Stromal cell of bone marrow (primary cell): ENCODE data around the gene RHOG.

Experiments
- DNase-seq: peaks from one replicate; pipeline ENCODE4 v3.0.0-alpha.2; 2012; ENCODE audit warnings: low read depth

Gene RHOG

DNA sequence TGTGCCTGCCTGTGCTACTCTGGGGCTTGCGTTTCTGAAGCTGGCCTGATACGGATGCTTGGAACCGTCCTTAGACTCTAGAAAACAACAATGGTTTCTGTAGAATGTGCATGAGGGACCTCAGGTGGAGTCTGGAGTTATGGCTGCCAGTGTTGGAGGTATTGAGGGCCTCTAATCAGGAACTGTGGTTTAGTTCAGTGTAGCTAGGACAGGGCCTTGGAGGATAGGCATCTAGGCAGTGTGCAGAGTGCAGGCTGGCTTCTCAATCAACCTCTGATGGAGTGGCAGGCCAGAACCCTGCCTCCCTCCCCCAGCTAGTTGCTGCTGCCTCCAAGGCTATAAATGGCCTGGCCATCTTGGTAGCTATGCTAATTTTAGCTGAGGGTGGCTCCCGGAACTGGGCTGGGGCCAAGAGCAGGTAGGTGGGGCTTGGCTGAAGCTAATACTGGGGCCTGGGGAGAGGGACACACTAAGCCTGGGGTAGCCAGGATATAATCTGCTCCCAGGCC is 18.7 kb upstream of the RHOG start:
- DNase-seq = no peak

DNA sequence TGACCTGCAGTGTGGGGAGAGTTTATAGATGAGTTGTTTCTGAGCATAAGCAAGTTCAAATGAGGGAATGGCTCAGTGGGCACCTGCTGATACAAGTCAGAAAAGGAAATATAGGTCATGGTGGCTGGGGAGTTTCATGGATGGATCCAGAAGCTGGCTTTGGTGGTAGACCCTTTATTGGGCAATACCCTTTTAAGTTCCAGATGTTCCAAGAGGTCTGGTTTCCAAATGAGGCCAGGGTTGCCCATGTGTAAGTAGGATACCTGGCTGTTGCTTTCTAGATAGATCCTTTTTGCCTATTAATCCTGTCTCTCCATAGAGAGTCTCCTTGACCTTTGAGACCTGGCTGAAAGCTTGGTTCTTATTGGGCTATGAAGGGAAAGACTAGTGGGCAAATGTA is 16.9 kb upstream of the RHOG start:
- DNase-seq = no peak

DNA sequence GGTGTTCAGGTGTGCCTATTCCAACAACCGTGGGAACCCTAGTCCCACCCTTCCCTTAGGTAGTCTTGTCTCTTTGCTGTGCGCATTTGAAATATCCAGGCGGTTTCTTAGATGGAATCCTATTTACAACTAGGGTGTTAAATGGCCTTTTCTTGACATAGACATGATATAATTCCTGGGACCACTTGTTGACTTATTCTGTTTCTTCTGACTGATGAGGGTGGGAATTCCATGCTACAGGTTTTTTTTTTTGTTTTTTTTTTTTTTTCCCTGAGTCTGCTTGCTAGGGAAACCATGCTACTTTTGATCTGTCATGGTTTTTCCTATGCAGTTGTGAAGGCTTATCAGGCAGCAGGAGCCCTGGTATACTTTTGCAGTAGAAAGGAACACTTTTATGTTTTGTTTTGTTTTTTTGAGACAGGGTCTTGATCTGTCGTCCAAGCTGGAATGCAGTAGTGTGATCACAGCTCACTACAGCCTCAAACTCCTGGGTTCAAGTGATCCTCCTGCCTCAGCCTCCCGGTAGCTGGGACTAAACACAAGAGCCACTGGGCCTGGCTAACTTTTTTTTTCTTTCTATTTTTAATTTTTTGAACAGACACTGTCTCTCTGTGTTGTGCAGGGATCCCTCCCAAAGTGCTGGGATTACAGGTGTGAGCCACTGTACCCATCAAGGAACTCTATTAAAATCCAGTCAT is 16.2 kb upstream of the RHOG start:
- no peak for DNase-seq

DNA sequence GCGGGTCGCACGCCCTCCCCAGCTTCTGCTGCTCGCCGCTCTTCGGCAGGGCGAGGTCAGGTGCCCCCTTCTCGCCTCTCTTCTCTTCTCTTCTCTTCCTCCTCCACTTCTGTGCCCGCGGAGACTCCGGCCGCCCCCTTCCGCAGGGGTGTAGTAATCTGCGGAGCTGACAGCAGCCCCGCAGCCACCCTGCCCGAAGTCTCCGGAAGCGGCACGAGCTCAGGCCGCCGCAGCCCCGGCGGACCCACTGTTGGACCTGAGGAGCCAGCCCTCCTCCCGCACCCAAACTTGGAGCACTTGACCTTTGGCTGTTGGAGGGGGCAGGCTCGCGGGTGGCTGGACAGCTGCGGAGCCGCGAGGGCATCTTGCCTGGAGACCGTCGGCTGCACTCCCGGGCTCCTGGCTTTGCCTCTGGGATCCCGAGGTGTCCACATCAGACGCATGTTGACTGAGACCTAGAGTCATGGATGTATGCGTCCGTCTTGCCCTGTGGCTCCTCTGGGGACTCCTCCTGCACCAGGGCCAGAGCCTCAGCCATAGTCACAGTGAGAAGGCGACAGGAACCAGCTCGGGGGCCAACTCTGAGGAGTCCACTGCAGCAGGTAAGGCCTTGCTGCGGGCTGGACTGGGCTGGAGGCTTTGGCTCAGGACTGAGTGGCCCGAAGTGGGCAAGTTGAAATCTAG is 15.2 kb upstream of the RHOG start:
- DNase-seq = no peak

DNA sequence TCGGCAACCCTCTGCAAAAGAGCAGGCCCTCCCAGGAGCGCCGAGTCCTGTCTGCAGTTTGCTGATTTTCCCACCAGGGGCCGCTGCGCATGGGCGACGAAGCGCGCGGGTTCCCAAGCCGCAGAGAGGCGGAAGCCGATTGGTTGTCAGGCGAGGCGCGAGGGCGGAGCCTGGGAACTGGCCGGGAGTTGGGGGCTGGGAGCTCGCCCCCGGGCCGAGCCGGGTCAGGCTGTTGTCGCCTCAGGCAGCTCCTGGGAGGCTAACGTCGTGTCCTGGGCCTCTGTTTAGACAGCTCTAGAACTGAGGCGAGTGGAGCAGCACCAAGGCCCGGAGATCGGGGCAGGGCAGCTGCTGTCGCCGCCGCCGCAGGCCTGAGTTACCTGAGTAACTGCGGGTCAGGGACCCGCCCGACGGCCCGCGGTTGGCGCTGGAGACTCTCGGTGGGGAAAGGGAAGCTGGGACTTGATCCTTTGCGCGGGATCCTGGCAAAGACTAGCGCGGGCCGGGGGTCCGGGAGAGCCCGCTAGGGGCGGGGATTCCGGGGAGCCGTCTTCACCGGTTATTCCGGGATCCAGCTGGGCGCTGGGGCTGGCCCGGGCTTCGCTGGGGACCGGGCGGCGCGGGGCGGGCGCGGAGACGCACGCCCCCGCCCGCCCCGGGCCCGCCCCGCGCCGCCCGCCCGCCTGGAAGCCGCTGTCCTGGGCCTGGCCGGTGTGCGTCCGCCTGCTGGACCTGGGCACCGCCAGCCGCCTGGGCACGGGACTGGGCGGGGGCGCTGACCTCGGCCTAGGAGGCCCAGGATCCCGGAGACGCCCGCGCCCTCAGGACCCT is 14.4 kb upstream of the RHOG start, which contains the start of gene STIM1:
TSS of gene STIM1 (plus strand) at position 688 of the 831 bp plus-strand sequence. CDS start 607 bp downstream, outside the sequence.
- peak; percentile 80 for DNase-seq

DNA sequence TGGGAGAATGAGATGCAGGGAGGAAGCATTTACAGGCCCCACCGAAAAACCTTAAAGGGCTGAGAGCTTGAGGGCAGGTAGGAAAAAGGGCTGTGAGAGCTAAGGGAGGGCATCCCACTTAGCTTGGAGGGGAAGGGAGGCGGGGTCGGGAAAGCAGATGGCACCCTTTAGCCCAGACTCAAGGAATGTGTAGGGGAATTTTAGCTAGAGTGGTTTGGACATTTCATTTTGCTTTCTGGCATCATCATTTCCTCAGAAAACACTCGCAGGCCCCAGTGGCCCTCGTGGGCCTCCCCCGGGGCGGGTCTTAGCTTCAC is 13.9 kb upstream of the RHOG start:
- DNase-seq = no peak

DNA sequence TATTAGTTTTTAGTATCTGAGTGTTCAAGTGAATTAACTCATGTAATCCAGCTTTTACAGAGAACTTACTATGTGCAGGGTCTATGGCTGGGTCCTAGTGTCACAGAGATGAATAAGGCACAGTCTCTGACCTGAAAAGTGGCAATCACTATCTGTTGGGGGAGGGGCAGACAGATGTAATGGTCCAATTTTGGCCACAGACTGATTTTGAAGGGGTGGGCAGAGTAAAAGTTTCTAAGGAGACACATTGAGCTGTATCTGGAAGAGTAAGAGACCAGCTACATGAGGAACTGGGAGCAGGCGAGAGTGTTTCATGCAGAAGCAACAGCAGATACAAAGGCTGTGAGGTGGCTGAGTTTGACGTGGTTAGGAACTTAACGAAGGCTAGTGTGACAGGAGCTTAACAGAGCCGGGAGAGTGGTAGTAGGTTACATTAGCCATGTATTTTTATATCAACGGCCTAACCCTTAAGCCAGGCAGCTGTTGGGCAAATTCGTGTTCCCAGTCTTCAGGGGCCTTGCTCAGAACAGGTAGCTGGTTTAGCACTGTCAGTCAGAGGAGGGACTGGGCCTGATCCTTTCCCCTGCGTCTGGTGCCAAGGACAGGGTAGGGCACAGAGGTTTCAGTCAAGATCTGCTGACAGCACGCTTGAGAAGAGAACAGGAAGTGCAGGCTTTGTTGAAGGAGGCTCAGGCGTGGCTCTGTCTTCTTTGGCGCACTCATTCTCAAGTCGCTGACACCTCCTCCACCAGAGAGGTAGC is 13.3 kb upstream of the RHOG start:
- no peak for DNase-seq

DNA sequence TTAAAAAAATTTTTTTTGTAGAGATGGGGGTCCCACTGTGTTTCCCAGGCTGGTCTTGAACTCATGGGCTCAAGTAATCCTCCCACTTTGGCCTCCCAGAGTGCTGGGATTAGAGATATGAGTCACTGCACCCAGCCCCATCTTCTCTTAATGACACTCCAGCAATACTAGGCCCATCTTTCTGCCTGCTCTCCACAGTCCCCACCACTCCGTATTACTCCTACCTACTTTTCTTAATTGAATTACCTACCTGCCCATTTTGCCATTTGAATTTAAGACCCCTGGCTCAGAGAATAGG is 12.7 kb upstream of the RHOG start:
- no peak for DNase-seq

DNA sequence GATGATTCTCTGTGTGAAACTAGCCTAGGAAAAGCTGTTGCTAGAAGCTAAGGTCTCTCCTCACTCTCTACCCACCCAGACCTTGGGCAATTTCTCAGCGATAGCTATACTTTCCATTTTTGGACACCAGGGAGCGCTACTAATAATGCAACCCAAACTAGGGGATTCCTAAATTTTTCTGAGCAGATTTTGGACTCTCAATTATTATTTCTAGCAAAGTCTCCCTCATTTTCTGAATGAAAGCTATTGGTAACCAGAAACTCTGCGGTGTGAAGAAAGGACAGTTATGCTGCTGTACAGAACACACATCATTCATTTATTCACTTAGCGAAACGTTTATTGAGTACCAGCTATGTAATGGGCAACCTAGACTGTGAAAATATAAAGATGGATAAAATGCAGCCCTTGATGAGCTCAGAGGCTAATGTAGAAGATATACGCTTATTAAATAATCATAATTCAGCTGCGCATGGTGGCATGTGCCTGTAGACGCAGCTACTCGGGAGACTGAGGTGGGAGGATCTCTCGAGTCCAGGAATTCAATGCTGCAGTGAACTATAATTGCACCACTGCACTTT is 8.6 kb upstream of the RHOG start:
- DNase-seq = no peak

DNA sequence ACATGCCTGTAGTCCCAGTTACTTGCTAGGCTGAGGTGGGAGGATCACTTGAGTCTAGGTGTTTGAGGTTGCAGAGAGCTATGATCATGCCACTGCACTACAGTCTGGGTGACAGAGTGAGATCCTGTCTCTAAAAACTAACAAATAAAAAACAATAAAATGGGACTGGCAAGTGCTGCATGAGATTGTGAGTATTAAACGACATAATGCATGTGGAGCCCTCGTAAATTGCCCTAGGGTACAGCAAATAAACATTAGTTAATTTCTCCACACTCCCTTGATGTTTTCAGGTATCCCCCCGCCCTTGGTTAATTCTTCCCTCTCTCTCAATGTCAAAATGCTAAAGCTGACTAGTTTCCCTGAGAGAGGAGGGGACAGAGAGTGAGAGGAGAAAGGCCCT is 4.9 kb upstream of the RHOG start:
- no peak for DNase-seq

DNA sequence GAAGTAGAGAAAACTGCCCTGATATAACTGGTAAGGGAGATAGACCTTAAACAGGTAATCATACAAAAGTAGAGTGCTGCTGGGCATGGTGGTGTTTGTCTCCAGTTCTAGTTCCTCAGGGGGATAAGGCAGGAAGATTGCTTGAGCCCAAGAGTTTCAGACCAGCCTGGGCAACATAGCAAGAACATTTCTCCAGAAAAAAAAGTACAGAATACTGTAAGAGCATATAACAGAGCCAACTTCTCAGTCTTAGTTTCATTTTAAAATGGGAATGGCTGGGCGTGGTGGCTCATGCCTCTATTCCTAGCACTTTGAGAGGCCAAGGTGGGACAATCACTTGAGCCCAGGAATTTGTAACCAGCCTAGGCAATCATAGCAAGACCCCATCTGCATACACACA is 4.5 kb upstream of the RHOG start:
- no peak for DNase-seq

DNA sequence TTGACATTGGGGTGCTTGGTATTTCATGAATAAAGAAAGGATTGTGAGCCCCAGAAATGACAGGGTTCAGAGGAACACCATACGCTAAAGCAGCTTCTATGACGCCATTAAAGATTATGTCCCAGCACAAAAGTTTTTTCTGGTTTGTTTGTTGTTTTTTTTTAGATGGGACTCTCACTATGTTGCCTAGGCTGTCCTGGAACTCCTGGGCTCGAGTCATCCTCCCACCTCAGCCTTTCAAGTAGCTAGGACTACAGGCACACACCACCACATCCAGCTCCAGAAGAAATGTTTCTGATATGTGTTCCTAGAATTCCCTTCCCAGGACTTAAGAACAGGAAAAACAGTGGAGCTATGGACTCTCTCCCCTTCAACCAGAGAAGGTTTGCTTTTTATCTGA is 2.6 kb upstream of the RHOG start:
- DNase-seq = no peak

DNA sequence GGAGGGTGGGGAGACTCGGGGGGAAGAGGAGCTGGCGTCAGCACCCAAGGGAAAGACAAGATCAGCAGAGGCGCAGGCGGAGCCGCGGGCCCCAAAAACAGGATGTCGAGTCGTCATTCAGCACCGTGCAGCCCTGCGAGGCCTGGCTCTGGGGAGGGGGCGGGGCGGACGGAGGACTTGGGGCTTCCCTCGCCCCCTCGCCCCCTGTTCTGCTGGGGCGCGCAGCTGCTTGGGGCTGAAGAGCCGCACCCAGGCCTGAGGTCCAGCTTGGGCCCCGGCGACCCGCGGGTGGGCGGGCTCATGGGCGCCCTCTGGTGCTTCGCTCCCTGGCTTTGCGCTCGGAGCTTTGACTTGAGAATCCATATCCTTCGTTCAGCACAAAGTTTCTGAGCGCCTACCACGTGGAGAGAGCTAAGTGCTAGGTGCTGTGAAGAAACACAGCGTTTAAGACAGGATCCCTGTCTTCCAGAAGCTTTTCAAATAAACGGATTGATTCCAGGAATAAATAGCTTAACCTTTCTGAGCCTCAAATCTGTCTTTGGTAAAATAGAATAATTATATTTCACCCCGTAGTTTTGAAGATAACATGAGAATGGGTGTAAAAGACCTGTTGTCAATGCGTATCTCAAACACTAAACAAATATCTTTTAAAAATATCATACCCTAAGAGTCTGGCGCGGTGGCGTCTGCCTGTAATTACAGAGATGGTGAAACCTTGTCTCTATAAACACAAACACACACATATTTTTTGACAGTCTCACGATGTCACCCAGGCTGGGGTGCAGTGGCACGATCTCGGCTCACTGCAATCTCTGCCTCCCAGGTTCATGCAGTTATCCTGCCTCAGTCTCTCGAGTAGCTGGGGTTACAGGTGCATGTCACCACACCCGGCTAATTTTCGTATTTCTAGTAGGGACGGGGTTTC is 929 bp upstream of the RHOG start:
- DNase-seq = peak; percentile 77

DNA sequence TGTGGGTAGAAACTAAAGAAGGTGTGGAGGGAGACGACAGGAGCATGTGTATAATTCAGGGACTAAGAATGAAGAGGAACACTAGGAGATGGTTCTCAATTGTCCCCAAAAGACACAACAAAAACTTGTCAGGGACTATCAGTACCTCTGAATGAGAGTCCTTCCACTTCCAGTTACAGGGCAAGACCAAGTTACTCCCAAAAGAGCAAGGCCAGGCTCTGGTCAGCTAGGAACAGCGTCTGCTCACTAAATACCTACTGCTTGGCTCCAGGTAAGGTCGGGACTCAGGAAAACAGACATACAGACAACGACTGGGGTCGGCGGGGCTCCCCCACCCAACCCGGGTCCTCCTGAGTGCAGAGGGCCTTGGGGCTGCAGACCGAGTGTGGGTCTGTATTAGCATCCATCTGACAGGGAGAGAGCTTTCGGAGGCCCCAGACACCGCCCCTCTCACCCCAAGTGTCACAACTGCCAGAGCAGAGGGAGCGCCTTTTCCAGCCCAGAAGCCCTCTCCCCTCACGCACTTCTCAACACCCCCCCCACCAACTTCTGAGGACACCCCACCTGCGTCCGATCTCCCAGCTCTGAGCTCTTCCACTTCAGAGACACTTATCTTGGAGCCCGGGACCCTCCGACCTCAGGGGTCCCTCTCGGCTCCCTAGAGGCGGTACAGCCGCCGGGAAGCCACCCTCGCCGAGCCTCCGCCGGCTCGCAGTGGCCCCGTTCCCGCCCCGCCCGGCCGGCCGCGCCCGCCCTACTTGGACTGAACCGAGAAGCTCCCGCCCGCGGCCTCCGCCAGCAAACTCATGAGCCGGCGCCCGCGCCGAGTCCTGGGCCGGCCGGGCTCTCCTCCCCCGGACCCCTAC is 522 bp downstream of the RHOG start:
- no peak for DNase-seq

DNA sequence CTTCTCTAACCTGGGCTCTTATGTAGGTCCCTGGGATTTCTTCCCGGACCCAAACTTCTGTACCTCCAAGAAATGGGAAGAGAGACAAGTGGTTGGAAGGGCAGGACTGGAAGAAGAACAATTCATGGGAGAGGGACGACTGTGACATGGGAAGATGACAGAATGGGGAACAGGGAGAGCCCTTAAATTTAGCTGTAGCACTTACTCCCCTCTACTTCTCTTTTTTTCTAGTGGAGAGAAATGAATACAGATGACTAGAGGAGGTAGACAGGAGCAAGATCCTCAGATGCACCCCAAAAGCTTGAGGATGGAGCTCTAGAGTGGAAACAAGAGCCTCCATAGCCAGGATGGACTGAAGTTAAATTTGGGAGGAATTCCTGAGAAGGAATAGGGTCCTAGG is 2.3 kb downstream of the RHOG start:
- no peak for DNase-seq

DNA sequence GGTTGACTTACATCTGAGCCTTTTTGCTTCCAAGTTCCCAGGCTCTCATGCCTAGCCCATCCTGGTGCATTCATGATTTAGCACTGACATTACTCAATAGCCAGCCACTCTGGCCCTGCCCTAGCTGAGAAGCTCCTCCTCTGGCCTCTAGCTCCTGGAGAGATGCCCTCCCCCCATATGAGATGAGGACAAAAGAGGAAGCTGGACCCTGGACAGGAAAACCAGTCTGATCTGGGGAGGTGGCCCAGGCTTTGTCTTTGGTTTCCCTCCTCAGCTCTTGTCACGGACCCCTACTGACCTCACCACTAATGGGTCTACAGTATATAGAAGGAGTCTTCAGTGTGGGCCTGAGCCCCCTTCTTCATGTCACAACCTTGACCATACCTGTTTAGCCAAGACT is 3.0 kb downstream of the RHOG start:
- DNase-seq = no peak

DNA sequence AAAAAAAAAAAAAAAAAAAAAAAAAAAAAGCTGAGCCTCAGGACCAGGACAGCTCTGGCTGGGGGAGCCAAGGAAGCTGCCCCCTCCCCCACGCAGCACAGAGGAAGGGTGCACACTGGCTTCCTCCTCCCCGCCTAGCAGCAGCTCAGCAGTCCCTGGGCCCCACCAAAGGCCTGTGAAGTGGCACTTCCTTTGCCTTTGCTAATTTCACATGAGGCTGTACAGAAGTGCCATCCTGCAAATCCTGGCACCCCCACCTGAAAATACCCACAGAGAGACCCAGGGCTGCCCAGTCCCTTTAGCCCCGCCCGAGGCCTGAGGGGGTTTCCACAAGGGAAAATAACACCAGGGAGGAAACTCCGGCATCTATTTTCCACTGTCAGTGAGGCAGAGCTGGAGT is 3.9 kb downstream of the RHOG start:
- DNase-seq = no peak

DNA sequence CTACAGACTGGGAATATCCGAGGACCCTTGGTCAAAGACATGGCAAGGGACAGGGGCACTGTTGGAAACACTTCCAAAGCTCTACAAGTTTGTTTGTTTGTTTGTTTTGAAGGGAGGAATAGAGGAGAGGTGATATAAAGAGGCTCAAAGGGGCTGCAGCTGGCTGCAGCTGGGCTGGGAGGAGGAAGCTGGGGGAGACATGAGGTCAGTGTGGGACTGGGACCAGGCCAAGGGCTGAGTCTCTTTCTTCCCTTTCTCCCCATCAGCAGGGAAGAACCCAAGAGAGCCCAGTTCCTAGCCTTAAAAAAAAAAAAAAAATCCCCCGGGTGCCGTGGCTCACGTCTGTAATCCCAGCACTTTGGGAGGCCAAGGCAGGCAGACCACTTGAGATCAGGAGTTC is 5.0 kb downstream of the RHOG start:
- no peak for DNase-seq

DNA sequence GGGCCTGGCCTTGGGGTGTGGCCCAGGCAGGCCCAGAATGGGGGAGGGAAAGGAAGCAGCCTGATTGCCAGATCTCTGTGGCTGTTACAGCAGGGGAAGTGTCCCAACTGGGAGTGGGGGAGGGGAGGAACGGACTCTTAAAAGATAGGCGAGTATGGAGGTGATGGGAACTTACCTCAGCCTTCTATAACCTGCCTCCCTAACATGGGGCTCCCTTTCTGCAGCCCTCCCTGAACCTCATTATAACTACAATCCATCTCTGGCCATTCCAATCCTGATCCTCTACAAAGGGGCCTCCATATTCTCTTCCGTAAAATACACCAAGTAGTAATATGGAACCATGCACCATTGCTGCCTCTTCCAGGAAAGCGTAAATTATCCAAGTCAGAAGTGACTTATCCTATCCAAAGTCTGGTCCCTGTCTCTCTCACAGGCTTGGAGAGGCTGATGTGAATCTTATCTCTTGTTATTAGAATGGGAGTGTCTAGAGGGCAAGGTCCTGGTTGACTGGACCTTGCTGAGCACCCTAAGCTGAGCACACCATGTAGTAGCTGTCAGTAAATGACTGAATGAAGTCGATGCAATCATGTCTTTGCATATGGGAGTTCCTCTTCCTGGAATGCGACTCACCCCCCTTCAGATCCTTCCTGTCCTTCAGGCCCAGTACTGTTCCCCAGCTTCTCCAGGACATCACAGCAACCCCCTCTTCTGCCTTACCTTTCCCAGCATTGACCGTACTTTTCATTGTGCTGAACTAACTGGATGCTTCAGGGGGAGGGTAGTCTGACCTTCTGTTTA is 5.9 kb downstream of the RHOG start:
- no peak for DNase-seq
